Colonic mucosa (tissue), 4 donors: Measurements from ENCODE around the gene PTPRM. TPM values are rescaled to one million over a fixed set of nuclear protein-coding genes. Genes with fewer than 3 reads are reported as not detected.

Source experiments
- DNase-seq: peaks from one replicate; pipeline ENCODE4 v3.0.0-alpha.2; 2020
- H3K27ac ChIP-seq: fragments of 200-600 bp; one replicate; pipeline ENCODE4 v1.8.0; 2021
- H3K27me3 ChIP-seq: fragments of 200-600 bp; one replicate; pipeline ENCODE4 v1.8.0; 2021
- H3K36me3 ChIP-seq: fragments of 200-600 bp; one replicate; pipeline ENCODE4 v1.8.0; 2021
- H3K4me1 ChIP-seq: fragments of 200-600 bp; one replicate; pipeline ENCODE4 v1.8.0; 2021; ENCODE audit warnings: mild to moderate bottlenecking
- H3K4me3 ChIP-seq: fragments of 200-600 bp; one replicate; pipeline ENCODE4 v1.8.0; 2021
- H3K9ac ChIP-seq, 2 donors: one replicate each; pipeline ENCODE4 v1.7.0; 2013; ENCODE audit warnings: control low read depth in 2 of 2, low read depth in 2 of 2, low read length in 2 of 2
- H3K9me3 ChIP-seq: fragments of 200-600 bp; one replicate; pipeline ENCODE4 v1.8.0; 2021
- intact Hi-C: fragments of 100-400 bp; cut with DNase I; formaldehyde crosslinking; loops from one replicate; pipeline ENCODE4 v1.14.1; 2022
- total RNA-seq, 2 donors: library from RNA; stranded (reverse); fragmentation: NEBNext Ultra II Directional in 1 of 2; extraction: Animal tissue kit (Norgen Biotek cat#: 25700) in 1 of 2; gene quantifications; one replicate each; pipeline ENCODE4 v1.2.1, GENCODE V29; 2021
- TF ChIP-seq, protein P1 (sequence below): fragments of 200-600 bp; IDR thresholded peaks from one replicate; pipeline ENCODE4 v1.8.0; 2022; ENCODE audit warnings: antibody characterized with exemption, mild to moderate bottlenecking
- donor health status: healthy.
- donor health status: DM: no; HTN: no; CAD: no.
- donor health status: DM: no; HTN: no; CAD: no.

Gene PTPRM
- total RNA-seq, 2 donors from 2014 or later, result 8.1 to 13.9 TPM

DNA sequence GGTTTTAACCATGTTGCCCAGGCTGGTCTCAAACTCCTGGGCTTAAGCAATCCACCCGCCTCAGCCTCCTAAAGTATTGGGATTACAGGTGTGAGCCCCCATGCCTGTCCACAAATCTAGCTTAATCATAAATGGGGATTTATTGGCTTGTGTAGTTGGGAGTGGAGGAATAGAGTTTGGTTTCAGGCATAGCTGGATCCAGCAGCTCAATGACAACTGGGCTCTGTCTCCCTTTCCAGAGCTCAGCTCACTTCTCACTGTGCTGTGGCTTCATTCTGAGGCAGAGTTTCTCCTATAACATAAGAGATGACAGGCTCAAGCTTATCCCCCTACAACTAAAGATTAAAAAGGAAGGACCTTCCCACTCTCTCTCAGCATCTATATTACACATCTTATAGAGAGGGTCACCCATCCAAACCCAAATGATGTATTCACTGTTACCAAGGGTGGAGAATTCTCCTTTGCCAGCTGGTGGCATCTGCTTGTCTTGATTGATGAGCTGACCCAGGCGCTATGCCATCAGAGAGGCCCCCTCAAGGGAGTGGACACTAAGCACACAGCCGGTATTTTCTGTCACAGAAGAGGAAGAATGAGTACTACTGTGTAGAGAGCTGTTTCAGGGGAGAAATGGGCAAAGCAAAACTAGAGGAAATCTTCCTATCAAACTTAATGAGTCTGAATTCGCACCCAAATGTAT, 280.4 kb downstream of the PTPRM start:
- no peak for DNase-seq
- Histone ChIP-seq H3K27ac (no peak overlapping the region), H3K4me1 (no peaks in the 10 kb centered on the region), H3K36me3 (no peaks in the 10 kb centered on the region), H3K4me3 (no peak overlapping the region), H3K27me3 (no peaks in the 10 kb centered on the region), H3K9me3 (no peaks in the 10 kb centered on the region), H3K9ac (no peak overlapping the region)
- TF ChIP-seq, protein P1, sequence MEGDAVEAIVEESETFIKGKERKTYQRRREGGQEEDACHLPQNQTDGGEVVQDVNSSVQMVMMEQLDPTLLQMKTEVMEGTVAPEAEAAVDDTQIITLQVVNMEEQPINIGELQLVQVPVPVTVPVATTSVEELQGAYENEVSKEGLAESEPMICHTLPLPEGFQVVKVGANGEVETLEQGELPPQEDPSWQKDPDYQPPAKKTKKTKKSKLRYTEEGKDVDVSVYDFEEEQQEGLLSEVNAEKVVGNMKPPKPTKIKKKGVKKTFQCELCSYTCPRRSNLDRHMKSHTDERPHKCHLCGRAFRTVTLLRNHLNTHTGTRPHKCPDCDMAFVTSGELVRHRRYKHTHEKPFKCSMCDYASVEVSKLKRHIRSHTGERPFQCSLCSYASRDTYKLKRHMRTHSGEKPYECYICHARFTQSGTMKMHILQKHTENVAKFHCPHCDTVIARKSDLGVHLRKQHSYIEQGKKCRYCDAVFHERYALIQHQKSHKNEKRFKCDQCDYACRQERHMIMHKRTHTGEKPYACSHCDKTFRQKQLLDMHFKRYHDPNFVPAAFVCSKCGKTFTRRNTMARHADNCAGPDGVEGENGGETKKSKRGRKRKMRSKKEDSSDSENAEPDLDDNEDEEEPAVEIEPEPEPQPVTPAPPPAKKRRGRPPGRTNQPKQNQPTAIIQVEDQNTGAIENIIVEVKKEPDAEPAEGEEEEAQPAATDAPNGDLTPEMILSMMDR, result no peak
- intact Hi-C loops, result no loop called here

DNA sequence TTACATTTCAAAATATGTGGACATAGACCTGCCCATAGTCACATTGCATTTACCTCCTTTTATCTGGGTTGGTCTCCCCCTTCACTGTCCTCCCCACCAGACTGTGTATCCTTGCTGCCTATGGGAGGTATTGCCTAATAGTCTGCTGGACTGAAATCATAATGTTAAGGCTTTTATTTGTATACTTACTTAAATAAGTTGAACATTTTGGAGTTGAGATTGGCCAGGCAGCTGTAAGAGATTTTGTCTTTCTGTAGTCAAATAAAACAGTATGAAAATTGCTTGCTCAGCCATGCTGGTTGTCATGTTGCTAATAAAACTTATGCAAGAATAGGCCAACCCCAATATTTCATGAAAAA, 280.9 kb downstream of the PTPRM start:
- H3K9ac ChIP-seq, result no peak overlapping the region
- no peak overlapping the region for H3K4me3 ChIP-seq
- TF ChIP-seq, protein P1, result no peak
- intact Hi-C loops, result no loop called here
- no peaks in the 10 kb centered on the region for H3K9me3 ChIP-seq
- no peaks in the 10 kb centered on the region for H3K4me1 ChIP-seq
- no peak for DNase-seq
- H3K27me3 ChIP-seq, result no peaks in the 10 kb centered on the region
- H3K27ac ChIP-seq, result no peak overlapping the region
- no peaks in the 10 kb centered on the region for H3K36me3 ChIP-seq

- TF ChIP-seq, protein P1, result no peak
- no peaks in the 10 kb centered on the region for H3K36me3 ChIP-seq
- no peaks in the 10 kb centered on the region for H3K9me3 ChIP-seq
- no peak overlapping the region for H3K27ac ChIP-seq
- no peak overlapping the region for H3K4me3 ChIP-seq
- no peaks in the 10 kb centered on the region for H3K27me3 ChIP-seq
- no peak overlapping the region for H3K9ac ChIP-seq
- intact Hi-C loops, result no loop called here
- DNase-seq, result no peak
- H3K4me1 ChIP-seq, result no peaks in the 10 kb centered on the region
Observed at GRCh38 chr18:7850446-7850845, 283.3 kb downstream of the PTPRM start.

DNA sequence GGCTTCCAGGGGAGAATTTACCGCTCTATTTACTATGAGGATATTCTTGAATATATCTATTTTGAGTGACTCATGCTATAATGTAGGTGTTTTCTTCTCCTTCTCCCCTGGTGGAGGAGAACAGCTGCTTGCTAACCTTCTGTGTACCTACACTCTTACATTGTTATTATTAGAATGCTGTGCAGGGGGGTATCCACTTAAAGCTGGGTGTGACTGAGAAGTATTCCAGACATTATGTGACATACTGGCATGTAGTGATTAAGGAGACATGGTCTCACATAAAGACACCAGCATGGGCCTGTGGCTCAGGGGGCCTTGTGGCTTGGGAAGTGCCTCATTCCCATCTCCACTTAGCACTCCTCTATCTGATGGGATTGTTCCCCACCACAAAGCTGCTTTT, 287.9 kb downstream of the PTPRM start:
- no peak overlapping the region for H3K9ac ChIP-seq
- TF ChIP-seq, protein P1, result no peak
- no peak overlapping the region for H3K27ac ChIP-seq
- H3K4me3 ChIP-seq, result no peak overlapping the region
- no peaks in the 10 kb centered on the region for H3K4me1 ChIP-seq
- intact Hi-C loops, result no loop called here
- no peaks in the 10 kb centered on the region for H3K27me3 ChIP-seq
- DNase-seq, result no peak
- no peaks in the 10 kb centered on the region for H3K9me3 ChIP-seq
- H3K36me3 ChIP-seq, result no peaks in the 10 kb centered on the region

DNA sequence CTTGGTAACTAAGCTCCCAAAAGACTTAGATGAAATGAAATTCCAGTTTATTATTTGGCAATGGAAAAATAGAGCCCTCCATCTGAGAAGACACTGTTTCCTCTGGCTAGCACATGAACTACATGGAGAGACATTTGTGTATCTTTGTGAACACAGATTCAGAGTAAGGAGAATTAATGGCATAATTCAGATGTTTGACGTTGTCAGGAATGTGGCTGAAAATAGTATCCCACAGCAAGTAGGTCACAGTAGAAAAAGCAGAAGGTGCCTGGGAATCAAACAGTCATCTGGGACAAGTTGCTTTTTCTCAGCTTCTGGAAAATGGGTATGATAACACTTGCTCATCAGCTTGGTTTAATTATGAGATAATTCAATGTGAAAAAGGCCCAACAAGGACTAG, 288.6 kb downstream of the PTPRM start:
- Histone ChIP-seq H3K9me3 (no peaks in the 10 kb centered on the region), H3K4me3 (no peak overlapping the region), H3K4me1 (no peaks in the 10 kb centered on the region), H3K27me3 (no peaks in the 10 kb centered on the region), H3K27ac (no peak overlapping the region), H3K36me3 (no peaks in the 10 kb centered on the region), H3K9ac (no peak overlapping the region)
- TF ChIP-seq, protein P1, result no peak
- no peak for DNase-seq
- intact Hi-C loops, result no loop called here
